Left renal cortex interstitium (tissue), 4 donors: Measurements from ENCODE around the gene TMEM154. TPM values are rescaled to one million over a fixed set of nuclear protein-coding genes. Genes with fewer than 3 reads are reported as not detected.

ENCODE experiments used
- DNase-seq, 4 donors: peaks; one replicate each; pipeline ENCODE4 v3.0.0-alpha.2; 2013; ENCODE audit warnings: low read depth in 4 of 4, low spot score in 2 of 4, missing footprints in 1 of 4
- polyA plus RNA-seq, 4 donors: library from polyadenylated mRNA; unstranded; fragments of 120-200 nt; gene quantifications; one replicate each; pipeline ENCODE4 v1.2.1, GENCODE V29; 2013; ENCODE audit not compliant: insufficient read length in 4 of 4

Gene TMEM154
- polyA plus RNA-seq, 4 donors, result 0.62 to 1.7 (median 1.3) TPM

DNA sequence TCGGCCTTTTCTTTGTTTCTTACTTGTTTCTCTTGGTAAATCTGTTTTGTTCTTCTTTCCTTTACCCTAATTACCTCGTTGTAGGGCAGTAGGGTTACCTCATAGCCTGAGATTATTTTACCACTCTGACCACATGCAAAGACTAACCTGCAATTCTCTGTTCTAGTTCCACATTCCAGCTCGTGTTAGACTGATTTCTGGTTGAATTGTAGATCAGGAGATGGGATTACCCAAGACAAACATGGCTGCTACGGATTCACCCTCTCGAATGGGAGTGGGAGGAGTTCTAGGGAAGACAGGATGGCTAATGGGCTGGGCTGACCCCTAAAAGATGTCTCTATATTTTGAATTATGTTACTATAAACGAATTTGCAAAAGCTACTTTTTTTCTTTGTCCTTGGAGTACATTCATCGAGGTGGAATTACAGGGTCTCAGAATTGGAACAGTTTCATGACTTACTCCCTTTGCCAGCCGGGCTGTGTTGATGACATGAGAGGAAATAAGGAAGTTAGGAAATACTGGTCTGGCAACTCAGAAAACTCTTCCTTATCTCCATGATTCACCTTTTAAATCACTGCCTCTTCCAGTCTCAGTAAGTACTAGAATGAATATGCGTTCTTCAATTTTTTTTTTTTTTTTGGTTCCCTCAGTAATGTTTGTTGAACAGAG, 107.2 kb downstream of the TMEM154 start:
- DNase-seq, result no peak

DNA sequence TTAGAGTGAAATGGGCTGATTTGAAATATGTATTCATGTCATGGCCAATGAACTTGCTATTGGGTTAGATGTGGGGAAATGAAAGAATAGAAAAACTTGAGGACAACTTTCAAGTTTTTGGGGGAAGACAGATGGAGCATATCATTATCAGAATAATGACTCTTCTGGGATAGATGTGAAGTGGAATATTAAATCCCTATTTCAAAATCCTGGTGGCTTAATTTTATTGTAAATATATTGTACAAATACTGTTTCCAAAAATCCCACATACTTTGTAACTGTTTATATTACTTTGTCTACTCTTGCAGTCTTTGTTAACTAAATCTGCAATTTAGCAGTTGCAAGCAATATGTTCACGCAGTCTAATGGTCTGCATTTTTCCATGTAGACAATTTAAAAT, 108.0 kb downstream of the TMEM154 start:
- no peak for DNase-seq

DNA sequence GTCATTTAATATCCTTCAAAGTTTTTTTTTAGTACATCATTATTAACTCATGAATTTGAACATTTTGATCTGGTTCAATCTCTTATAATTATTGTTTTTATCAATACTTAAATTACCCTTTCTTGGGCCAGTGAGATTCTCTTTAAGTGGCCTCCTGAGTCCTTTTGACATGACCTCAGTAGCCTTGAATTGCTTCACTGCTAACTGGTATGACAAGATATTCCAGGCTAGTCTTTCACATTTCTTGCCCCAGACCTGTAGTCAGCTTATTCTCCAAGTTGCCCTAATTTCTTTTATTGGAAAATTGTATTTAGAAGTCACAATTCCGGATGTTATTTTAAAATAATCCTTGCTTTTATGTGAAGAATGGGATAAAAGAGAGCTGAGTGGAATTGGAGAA, 108.5 kb downstream of the TMEM154 start:
- DNase-seq, result no peak

Other genes starting within 250 kb of the TMEM154 start
- 10 to 100 TPM; 25.8 to 37.3 (median 32.0) TPM for gene FBXW7, start 143.9 kb downstream of the TMEM154 start, polyA plus RNA-seq
- 1 to 10 TPM; 1.7 to 3.0 (median 2.4) TPM for gene TIGD4, start 99.7 kb upstream of the TMEM154 start, polyA plus RNA-seq
- gene ARFIP1, start 100.0 kb upstream of the TMEM154 start, polyA plus RNA-seq, result 10 to 100 TPM; 40.4 to 46.7 (median 44.8) TPM